Ishikawa (cell line): ENCODE measurements around the gene ARHGAP20.

Source experiments
- CEBPB ChIP-seq: IDR thresholded peaks from 2 replicates; pipeline ENCODE4 v1.6.1; 2012
- CREB1 ChIP-seq: IDR thresholded peaks from 2 replicates; pipeline ENCODE4 v1.6.1; 2012; ENCODE audit warnings: low read depth
- EP300 ChIP-seq: IDR thresholded peaks from 2 replicates; pipeline ENCODE4 v1.6.1; 2012; ENCODE audit warnings: borderline replicate concordance
- RAD21 ChIP-seq: IDR thresholded peaks from 2 replicates; pipeline ENCODE4 v1.6.1; 2012; ENCODE audit warnings: low read depth
- TAF1 ChIP-seq: IDR thresholded peaks from 2 replicates; pipeline ENCODE4 v1.6.1; 2012; ENCODE audit warnings: low read depth, mild to moderate bottlenecking
- USF1 ChIP-seq: IDR thresholded peaks from 2 replicates; pipeline ENCODE4 v1.6.1; 2012
- ZBTB7A ChIP-seq: IDR thresholded peaks from 2 replicates; pipeline ENCODE4 v1.6.1; 2012; ENCODE audit warnings: low read depth

ARHGAP20 gene

GRCh38 chr11:110530900-110531741 lies 181.1 kb downstream of the ARHGAP20 start:
- no peak for TF ChIP-seq CREB1
- no peak for TF ChIP-seq TAF1
- no peak for TF ChIP-seq ZBTB7A

GRCh38 chr11:110529043-110529442 lies 183.2 kb downstream of the ARHGAP20 start:
- TF ChIP-seq TAF1 = no peak
- TF ChIP-seq RAD21 = peak; percentile 39

GRCh38 chr11:110527146-110527545 lies 185.1 kb downstream of the ARHGAP20 start:
- TF ChIP-seq EP300 (no peak), TAF1 (no peak), USF1 (no peak), CEBPB (no peak), CREB1 (no peak)
